H1 (cell line): ENCODE data around the gene DIPK1B. TPM values are rescaled to one million over a fixed set of nuclear protein-coding genes. Genes with fewer than 3 reads are reported as not detected.

Experiments
- CHD7 ChIP-seq: fragments of 300-600 bp; sonication (generic); IDR thresholded peaks from 2 replicates; pipeline ENCODE4 v1.7.1; 2012; ENCODE audit warnings: low read length, moderate library complexity, mild to moderate bottlenecking, inconsistent platforms; ENCODE audit not compliant: insufficient replicate concordance
- JUND ChIP-seq: IDR thresholded peaks from 2 replicates; pipeline ENCODE4 v1.6.1; 2011; ENCODE audit warnings: mild to moderate bottlenecking, improper control_type of control experiment, low read length
- KDM5A ChIP-seq: fragments of 200-600 bp; IDR thresholded peaks from 2 replicates; pipeline ENCODE4 v1.7.1; 2012; ENCODE audit warnings: mild to moderate bottlenecking, low read length, inconsistent platforms, mixed read lengths
- polyA plus RNA-seq, 7 experiments: library from polyadenylated mRNA; depleted of rRNA in 3 of 7; stranded (reverse) in 5 of 7; unstranded in 2 of 7; fragments of >200 nt in 5 of 7; fragments of 200-250 nt in 2 of 7; gene quantifications; 1 replicate in 5 of 7; 2 replicates in 1 of 7; 4 replicates in 1 of 7; pipeline versions ENCODE4 v1.2.1 to v1.2.3, GENCODE V29; 2011 to 2013; ENCODE audit warnings: missing spikeins in 2 of 7, mixed read lengths in 2 of 7
- total RNA-seq: library from RNA; stranded (reverse); fragmentation: NEBNext Ultra II Directional; extraction: Animal tissue kit (Norgen Biotek cat#: 25700); gene quantifications from 2 replicates; pipeline ENCODE4 v1.2.1, GENCODE V29; 2021

The DIPK1B gene
- total and polyA plus RNA-seq, 2 of the 8 experiments (the other 6 are each of a cell fraction or from before 2014, with no cell fraction given): 32.3 to 64.8 TPM

GRCh38 chr9:136723989-136724388 lies 11.6 kb downstream of the DIPK1B start (continued):
- TF ChIP-seq CHD7: no peak
- no peak for TF ChIP-seq KDM5A
- no peak for TF ChIP-seq JUND
